ENCODE results near the gene POLN.
A peak's percentile ranks its signal among the peaks of the same experiment; 100 is the strongest.

Gene POLN

DNA sequence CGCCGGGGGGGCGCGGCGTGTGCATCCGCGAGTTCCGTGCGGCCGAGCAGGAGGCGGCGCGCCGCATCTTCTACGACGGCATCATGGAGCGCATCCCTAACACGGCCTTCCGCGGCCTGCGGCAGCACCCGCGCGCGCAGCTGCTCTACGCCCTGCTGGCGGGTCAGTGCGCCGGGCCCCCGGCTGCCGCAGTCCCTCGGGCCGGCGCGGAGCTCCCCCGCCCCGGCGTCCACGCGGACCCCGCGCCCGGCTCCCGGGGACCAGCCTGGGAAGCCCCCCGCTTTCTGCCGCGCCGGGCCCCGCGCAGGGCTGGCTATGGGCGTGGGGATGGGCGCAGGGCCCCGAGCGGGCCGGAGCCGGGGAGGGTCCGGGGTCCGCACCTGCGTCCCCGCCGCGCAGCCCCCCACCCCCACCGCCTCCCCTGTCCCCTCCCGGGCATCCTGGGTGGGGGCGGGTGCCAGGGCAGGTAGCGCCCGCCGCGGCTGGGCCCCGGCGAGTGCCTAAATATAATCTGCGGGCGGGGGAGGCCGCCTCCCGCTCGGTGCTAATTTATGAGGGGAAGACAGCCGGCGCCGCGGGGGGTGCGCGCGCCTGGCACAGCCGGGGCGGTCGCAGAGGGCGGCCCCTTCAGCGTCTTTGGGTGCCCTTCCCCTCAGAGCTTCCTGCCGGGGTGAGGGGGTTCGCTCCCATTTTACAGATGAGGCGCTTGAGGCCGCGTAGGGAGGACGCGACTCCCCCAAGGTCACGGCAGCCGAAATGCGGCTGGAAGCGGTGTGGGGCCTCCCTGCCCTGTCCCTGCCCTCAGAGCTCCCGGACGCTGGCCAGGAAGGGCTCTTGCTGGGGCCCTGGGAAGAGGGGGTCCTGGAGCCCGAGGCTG lies 182.0 kb downstream of the POLN start:
- DNase-seq (ENCODE audit: low read depth in 3 of 3), result no peak

DNA sequence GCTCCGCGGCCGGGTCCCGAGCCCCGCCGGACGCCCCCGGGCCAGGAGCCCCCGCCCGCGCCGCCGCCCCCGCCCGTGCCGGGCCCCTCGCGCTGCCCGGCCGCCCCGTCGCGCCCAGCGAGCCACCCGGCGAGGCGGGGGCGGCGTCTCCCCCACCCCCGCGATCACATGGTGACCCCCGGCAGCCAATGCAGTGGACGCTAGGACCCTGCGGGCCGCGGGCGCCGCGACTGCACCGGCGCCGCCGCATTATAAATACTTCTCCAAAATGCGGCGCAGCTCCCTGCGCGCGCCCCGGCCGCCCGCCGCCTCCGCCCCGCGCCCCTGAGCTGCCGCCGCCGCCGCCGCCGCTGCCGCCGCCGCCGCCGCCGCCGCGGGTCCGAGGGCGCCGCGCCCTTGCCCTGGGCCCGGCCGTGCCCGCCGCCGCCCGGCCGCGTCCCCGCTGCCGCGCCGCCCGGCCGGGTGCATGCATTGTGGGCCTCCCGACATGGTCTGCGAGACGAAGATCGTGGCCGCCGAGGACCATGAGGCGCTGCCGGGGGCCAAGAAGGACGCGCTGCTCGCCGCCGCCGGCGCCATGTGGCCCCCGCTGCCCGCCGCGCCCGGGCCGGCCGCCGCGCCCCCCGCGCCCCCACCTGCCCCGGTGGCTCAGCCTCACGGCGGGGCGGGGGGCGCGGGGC lies 182.7 kb downstream of the POLN start, which contains the start of gene NAT8L:
Gene NAT8L, plus strand, starts transcription at position 282 of the 680 bp plus-strand sequence. Its CDS starts 185 bp downstream, at position 467.
- DNase-seq (ENCODE audit: low read depth in 3 of 3), result no peak

DNA sequence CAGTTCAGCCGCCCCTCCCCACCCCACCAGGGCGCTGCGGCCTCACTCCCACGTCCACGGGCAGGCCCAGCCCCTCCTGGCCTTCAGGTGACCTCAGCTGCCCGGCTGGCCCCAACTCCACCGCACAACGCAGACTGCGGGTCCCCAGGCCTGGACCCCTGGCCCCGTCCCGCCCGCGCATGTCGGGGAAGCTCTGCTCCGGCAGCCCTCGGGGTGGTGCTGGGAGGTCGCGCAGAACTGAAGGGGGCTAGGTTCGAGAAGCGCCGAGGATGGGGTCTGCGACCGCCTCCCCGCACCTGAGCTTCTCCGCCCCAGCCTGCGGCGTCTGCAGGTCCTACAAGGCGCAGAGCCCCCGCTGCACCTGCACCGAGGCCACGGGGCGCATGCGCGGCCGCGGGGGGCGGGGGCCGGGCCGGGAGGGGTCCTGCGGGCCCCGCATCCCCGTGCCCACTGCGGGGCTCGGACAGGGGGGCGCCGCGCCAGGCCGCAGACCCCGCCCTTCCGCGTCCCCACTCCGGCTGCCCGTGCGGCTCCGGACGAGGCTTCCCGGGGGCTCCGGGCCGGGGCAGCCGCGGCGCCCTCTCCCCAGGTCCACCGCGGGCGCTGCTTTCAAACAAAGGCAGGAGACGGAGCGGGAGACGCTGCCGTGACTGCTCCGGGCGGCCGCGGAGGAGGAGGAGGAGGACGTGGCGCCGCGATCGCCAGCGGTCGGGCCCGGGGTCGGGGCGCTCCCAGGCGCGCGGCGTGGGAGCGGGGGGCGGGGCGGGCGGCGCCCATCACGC lies 183.5 kb downstream of the POLN start:
- DNase-seq (ENCODE audit: low read depth in 3 of 3), result peak in 1 of 3 experiments; percentile 10

DNA sequence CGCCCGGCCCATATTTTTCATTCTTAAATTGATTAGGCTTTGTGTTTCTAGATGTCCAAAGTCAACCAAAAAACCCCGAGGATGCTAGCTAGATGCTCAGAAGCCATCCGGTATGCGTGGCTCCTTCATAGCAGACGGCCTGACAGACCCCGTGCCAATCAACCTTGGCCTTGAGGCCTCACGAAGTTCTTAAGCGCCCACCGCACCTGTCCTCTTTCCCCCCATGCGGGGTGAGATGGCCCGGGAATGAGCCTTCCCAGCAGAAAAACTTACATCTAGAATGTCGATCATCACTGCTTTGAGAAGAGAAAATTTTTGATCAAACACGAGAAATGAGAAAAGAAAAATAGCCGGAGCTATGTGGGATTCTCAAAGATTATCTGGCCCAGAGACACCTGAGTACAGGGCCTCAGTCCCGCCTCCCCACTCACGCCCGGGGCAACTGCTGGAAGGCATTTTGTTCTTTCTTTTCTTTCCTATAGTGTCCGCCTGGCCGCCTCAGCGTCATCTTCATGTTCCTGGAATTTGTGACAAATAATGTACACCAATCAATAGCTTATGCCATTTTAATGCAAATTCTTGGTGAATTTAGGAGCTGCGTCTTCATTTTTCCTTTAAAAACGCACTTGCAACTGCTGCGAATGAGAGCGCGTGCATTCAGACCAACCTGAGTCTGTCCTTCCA lies 184.4 kb downstream of the POLN start:
- no peak for DNase-seq (ENCODE audit: low read depth in 3 of 3)

DNA sequence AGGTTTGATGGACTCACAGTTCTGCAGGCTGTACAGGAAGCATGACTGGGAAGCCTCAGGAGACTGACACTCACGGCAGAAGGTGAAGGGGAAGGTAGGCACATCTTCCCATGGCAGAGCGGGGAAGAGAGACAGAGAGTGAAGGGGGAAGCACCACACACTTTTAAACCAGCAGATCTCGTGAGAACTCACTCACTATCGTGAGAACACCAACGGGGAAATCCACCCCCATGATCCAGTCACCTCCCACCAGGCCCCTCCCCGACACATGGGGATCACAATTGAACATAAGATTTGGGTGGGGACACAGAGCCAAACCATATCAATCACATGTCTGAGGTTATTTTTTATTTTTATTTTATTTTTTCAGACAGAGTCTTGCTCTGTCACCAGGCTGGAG lies 187.7 kb downstream of the POLN start:
- DNase-seq (ENCODE audit: low read depth in 3 of 3), result no peak

DNA sequence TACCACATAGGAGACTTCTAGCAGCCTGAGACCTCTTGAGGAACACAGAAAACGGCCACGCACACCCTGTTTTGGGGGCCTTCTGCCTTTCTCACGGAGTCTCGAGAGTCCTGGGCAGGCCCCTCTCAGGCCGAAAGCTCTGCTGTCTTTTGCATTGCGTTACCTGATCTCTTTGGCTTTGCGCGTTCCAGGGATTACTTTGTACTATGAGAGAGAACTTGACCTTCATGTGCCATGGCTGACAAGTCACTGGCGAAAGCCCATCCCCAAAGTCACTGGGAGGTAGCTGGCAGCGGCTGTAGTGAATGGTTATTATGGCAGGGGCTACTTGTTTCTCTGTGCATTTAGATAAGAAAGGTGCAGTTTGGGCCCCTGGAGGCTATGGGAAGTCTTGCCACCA lies 190.8 kb downstream of the POLN start:
- no peak for DNase-seq (ENCODE audit: low read depth in 3 of 3)

DNA sequence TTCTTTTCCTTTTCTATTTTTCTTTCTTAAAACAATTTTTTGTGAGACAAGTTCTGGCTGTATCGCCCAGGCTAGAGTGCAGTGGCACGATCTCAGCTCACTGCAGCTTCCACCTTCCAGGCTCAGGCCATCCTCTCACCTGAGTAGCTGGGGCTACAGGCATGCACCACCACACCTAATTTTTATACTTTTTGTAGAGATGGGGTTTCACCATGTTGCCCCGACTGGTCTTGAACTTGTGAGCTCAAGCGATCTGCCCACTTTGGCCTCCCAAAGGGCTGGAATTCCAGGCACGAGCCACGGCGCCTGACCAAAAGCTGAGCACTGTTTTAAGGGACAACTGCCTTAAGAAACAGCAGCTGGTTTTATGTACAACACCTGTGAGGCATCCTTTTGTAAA lies 192.1 kb downstream of the POLN start:
- no peak for DNase-seq (ENCODE audit: low read depth in 3 of 3)

DNA sequence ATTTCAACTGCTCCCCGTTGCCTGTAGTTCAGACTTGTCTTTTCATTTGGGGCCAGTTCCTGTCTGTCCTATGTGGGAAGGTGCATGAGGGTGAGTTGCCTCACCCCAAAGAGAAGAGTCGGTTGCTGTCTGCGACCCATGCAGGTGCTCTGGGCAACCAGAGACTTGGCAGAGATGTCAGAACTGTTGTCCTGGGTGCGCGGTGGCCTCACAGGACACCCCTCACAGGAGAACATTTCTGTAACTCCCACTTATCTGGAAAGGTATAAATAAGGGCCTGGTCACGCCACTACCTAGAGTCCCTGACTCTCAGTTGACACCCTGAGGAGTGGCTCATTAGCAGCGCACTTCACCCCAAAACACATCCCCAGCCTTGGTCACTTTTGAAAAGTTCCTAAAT lies 192.5 kb downstream of the POLN start:
- DNase-seq (ENCODE audit: low read depth in 3 of 3), result no peak

DNA sequence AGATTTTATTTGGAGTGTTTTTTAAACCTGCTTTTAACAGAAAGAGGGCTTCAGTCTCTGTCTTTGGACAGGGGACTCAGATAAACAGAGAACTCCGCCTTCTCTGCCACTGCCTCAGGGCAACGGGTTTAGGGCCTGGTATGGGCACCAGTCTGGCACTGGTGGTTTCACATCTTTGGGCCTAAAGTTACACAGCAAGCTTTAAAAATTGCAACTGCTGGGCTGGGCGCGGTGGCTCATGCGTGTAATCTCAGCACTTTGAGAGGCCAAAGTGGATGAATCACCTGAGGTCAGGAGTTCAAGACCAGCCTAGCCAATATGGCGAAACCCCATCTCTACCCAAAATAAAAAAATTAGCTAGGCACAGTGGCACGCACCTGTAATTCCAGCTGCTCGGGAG lies 193.1 kb downstream of the POLN start:
- DNase-seq (ENCODE audit: low read depth in 3 of 3), result no peak

DNA sequence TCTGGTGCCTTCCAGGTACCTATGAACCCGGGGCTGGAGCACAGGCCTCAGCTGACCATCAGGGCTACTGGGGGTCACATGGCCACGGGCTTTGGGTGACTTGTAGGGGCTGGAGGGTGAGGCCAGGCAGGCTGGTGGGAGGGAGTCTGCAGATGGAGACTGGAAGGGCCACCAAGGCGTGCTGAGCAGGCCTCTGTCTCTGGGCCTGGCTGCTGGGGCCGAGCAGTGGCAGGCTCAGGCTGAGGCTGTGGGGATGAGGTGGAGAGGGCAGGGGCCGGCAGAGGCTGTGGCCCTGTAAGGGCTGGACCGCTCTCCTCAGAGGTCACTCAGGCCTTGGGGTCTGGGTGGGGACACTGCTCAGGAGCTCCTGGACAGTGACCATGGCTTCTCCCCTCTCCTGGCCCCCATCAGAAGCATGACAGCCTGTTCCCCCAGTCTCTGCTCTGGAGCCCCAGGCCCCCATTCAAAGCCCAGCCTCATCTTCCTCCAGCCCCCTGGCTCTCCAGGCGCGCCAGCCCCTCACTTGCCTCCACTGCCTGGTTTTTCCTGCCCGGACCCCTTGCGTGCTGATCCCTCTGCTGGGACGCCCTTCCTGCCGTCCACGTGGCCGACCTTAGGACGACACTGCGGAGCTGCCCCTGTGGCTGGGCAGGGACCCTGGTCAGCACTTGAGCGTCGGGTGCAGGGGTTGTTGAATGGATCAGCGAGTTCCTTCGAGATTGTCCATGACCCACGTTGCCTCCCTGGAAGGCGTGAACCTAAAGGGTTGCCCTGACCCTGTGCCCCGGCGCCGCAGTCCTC lies 193.9 kb downstream of the POLN start:
- DNase-seq (ENCODE audit: low read depth in 3 of 3), result no peak

DNA sequence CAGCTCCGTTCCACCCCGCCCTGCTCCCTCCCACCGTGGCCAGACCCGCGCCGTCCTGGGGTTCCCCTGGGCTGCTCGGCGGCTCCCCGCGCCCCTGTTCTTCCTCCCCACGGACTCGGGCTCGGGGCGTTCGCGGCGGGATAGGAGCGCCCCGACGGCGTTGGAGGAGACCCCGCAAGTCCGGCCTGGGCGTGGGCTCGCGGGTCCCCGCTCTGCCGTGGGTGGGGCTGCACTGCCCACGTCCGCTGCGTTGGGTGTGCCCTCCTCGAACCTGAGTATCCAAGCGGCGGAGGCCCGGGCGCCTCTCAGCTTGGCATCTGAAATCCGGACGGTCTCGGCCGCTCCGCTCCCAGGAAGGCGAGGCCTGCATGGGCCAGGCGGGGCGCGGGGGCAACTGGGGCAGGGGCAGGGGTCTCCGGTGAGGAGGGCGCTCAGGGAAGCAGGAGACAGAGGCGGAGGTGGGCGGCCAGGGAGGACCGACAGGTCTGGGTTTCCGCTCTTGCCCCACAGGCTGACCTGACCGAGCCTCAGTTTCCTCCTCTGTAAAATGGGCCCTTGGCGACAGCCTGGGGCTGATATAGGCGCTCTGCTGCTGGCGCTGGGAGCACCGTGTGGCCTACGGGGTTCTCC lies 194.8 kb downstream of the POLN start:
- no peak for DNase-seq (ENCODE audit: low read depth in 3 of 3)

DNA sequence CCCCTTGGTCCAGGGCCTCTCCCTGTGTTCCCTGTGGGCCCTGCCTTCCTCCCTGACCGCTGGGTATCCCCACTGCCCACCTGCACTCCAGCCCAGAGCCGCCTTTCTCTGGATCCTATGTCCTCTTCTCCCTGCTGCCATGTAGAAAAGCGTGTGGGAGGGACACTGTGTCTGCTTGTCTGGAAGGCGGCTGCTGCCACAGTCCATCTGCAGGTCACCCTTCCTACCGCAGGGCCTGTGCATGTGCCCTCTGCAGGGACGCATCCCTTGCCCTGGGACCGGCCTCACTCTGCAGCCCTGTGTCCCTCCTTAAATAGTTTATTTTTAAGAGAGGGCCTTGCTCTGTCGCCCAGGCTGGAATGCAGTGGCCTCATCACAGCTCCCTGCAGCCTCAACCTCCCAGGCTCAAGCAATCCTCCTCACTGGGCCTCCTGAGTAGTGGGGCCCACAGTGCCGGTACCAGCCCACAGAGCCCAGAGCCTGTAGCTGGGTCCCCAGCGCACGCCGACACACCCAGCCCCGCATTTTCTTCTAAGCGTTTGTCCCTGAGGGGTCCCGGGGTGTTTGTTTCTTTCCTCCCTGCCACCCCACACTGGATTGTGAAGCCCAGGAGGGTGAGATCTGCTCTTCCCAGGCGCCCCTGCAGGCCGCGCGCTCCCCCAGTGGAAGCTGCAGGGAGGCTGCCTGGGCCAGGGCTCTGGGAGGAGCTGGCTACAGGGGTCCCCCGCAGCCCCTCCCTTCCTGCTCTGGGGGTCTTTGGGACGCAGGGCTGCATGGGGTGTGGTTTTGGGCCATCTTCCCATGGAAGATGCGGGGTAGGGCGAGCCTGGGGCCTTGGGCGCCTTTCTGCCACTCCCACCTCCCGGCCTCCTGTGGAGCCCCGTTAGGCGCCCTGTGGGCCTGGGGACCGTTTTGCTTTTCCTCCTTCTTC lies 195.6 kb downstream of the POLN start:
- DNase-seq (ENCODE audit: low read depth in 3 of 3), result no peak

DNA sequence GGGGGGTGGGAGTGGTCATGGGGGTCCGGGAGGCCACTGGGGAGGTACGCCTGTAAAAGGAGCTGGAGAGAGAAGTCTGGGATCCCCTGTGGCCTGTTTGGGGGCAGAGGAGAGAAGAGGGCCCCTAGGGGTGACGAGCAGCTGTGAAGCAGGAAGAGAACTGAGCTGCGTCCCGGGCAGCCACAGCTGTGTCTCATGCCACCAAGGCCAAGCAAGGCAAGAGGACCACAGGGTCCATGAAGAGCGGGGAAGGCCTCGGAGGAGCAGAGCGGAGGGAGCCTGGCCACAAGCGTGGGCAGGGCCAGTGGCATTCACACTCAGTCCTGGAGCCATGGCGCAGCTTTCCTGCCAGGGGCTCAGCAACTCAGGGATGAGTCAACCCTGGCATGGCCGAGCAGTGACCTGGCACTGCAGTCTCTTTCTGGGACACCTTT lies 196.4 kb downstream of the POLN start:
- no peak for DNase-seq (ENCODE audit: low read depth in 3 of 3)

DNA sequence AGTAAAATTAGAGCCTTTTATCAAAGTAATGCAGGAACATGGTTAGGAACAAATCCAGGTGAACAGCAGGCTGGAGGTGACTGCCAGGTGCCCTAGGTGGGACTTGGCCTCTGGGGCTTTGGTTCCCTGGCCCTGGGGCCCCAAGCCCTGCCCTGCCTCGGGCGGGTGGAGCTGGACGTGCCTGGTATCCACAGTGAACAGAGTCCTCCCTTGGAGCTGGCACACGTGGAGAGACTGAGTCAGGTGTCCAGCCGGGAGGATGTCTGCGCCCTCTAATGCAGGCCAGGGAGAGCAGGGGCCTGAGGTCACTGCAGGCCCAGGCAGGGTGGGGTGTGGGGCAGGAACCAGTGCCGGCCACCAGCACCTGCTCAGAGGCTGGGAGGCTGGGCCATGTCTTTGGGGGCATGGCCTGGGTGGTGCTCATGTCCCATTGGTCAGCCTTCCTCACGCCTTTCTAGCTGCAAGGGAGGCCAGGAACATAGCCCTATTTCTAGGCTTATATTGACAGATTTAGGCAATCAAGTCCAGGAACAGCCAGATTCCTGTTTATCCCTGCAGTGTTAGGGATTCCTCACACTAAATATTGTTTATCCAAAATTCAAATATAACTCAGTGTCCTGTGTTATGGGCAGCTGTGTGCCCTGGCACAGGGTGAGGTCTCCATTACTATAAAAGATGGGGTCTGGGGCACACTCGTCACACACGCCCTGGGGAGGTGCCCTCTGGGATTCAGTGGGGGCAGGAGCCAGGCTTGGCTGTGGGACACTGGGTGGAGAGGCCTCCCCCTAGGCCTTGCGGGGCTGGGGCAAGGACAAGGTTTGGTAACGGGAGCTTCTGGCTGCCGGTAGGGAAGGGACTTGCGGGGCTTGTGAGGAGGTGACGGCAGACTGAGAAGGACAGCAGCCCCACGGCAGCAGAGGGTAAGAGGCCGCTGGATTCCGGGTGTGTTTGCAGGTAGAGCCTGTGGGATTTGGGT lies 197.1 kb downstream of the POLN start:
- DNase-seq (ENCODE audit: low read depth in 3 of 3), result no peak

DNA sequence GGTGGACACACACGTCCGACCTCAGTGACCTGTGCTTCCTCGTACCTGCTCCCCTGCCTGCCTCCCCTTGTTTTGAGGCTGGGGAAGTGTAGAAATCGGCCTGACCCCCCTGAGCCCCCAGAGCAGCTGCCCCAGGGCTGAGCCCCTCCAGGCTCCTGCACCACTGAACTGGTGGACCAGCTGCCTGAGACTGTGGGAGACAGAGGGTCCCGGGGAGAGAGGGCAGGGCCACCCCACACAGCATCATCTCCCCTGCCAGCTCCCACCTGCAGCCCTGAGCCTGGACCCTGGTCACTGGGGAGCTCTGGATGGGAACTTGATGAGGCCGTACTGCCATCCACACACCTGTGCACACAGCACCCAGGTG lies 197.8 kb downstream of the POLN start:
- DNase-seq (ENCODE audit: low read depth in 3 of 3), result no peak

DNA sequence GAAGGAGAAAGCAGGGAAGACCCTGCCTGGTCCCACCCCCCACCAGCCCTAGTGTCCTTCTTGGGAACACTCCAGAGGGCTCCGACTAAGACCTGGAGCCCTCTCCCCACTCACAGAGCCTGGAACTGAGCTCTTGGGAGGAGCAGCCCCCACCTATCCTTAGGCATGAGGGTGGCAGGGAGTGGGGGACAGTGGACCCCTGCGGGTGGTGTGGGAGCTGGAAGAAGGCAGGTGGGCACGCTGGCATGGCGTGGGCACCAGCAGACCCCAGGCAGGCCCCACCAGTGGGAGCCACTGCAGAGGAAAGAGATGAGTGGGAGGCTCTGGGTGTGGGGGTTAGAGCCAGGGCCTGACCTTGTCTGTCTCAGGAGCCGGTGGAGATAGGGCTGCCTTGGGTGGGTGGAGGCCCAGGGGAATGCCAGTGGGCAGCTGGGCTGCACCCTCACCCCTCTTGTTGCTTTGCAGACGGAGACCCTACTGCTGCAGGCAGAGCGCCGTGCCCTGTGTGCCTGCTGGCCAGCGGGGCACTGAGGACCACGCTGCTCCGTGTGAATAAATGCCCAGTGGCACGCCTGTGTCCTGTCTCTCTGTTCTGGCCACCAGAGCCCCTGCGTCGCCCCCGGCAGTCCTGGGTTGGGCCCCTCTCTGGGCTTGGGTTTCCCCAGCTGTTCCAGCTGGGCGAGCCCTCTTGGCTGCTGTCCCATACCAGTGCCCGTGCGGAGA lies 198.4 kb downstream of the POLN start:
- DNase-seq (ENCODE audit: low read depth in 3 of 3), result no peak

DNA sequence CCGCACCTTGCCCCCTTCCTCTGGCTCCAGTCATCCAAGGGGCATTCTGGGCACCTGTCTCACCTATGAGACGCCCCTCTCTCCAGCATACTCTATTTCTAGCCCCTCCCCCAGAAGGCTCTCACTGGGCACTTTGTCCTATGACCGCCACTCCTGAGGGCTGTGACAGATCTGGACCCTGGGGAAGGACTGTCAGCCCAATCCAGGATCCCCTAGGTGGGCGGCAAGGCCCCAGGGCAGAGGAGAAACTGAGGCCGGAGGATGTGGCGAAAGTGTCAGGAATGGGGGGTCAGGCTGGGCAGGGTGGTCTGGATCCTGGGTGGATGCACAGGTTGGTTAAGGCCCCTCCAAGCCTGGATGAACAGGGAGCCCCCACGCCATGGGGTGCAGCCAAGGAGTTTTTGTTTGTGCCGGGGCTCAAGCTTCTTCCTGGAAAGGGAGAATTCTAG lies 198.9 kb downstream of the POLN start:
- no peak for DNase-seq (ENCODE audit: low read depth in 3 of 3)
